GM04504 (cell line): ENCODE measurements around the gene WDR38.
"Not testable (repeated sequence)": the region's sequence is repeated elsewhere in the genome, so short reads cannot be mapped to it uniquely, and the experiment has no call there.

ENCODE experiments used
- DNase-seq: peaks from one replicate; pipeline ENCODE4 v3.0.0-alpha.2; 2012; ENCODE audit warnings: low read depth

Gene WDR38

GRCh38 chr9:124834591-124834990 is 18.7 kb upstream of the WDR38 start:
- no peak for DNase-seq

GRCh38 chr9:124835026-124835557 is 18.2 kb upstream of the WDR38 start:
- no peak for DNase-seq

GRCh38 chr9:124838132-124838531 is 15.1 kb upstream of the WDR38 start:
- not testable (repeated sequence) for DNase-seq

GRCh38 chr9:124838567-124839275 is 14.5 kb upstream of the WDR38 start:
- not testable (repeated sequence) for DNase-seq

GRCh38 chr9:124839612-124840299 is 13.5 kb upstream of the WDR38 start:
- no peak for DNase-seq

GRCh38 chr9:124840300-124840833 is 12.9 kb upstream of the WDR38 start:
- no peak for DNase-seq

- no peak for DNase-seq
These were observed 12.0 kb upstream of the WDR38 start for GRCh38 chr9:124841075-124841821.

- no peak for DNase-seq
These were observed 9.7 kb upstream of the WDR38 start for GRCh38 chr9:124843456-124844034.

GRCh38 chr9:124844291-124844690 is 9.0 kb upstream of the WDR38 start:
- no peak for DNase-seq

- DNase-seq = not testable (repeated sequence)
These were observed 6.8 kb upstream of the WDR38 start for GRCh38 chr9:124846467-124846866.

- no peak for DNase-seq
These were observed 6.3 kb upstream of the WDR38 start for GRCh38 chr9:124846969-124847368.

GRCh38 chr9:124849801-124850200 is 3.5 kb upstream of the WDR38 start:
- DNase-seq = no peak

GRCh38 chr9:124852121-124852828 is 985 bp upstream of the WDR38 start:
- no peak for DNase-seq

GRCh38 chr9:124853605-124854143 is 414 bp downstream of the WDR38 start:
- no peak for DNase-seq

GRCh38 chr9:124854161-124854560 is 901 bp downstream of the WDR38 start:
- DNase-seq = no peak

- DNase-seq = no peak
These were observed 1.6 kb downstream of the WDR38 start for GRCh38 chr9:124854822-124855221.

- no peak for DNase-seq
These were observed 2.3 kb downstream of the WDR38 start for GRCh38 chr9:124855566-124855943.

- DNase-seq = no peak
These were observed 2.9 kb downstream of the WDR38 start for GRCh38 chr9:124855944-124856765.

GRCh38 chr9:124857533-124858162 is 4.4 kb downstream of the WDR38 start:
- DNase-seq = no peak
